ENCODE results near the gene PWP2.

The PWP2 gene

DNA sequence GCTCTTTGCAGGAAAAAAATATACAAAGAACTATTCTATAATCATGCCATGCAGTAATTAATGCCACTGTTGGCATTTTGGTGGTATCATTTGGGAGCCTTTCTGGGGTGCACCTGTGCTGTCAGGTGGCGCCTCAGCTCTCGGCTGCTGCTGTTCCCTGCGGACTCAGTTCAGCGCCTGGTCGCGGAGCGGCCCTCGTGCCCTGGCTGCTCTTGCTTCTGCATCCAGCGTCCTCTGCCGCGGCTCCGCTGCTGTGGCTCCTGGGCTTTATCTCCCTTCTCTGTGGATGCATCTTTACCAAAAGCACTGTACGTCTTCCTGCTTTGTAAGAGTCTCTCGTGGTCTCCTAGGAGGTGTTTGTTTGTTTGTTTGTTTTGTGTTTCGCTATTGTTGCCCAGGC is 35.1 kb upstream of the PWP2 start:
- no peak for DNase-seq
- H3K9me3 Mint-ChIP-seq: no peaks in the 10 kb centered on the region
- CTCF ChIA-PET: no interaction called here
- H3K4me1 Mint-ChIP-seq: peaks cover 16% of the 10 kb centered on the region
- no peaks in the 10 kb centered on the region for H3K27me3 Mint-ChIP-seq
- peak overlapping the region; percentile 52 for H3K27ac Mint-ChIP-seq
- peaks cover 56% of the 10 kb centered on the region for H3K36me3 Mint-ChIP-seq
- no peak overlapping the region for H3K4me3 Mint-ChIP-seq

DNA sequence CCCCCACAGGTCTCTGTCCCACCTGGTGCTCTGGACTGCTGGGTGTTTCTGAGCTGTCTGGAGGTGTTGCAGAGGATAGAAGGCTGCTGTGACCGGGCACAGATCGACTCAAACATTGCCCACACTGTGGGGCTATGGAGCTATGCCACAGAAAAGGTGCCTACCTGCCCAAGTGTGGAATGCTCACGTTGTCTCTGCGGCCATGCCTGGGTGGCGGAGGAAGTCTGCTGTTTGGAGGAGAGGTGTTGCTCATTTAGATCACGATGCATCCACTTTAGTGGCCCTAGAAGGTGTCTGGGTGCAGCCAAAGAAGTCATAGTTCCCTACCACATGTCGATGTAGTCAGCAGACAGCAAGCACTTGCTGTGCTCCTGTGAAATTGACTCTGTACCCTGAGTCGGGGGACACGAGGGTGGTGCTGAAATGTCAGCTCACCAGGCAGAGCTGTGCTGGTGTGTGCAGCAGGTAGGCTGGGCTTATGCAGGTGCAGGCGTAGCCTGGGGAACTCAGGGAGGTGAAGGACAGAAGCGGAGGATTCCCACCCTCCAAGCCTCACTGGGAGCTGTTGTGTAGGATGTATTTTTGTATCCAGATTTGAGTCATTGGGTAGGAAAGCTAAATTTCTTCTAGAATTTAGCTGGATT is 32.8 kb upstream of the PWP2 start:
- DNase-seq: no peak
- H3K9me3 Mint-ChIP-seq: no peaks in the 10 kb centered on the region
- H3K36me3 Mint-ChIP-seq: peaks cover 63% of the 10 kb centered on the region
- no peak overlapping the region for H3K27ac Mint-ChIP-seq
- no peak overlapping the region for H3K4me3 Mint-ChIP-seq
- peaks cover 32% of the 10 kb centered on the region for H3K4me1 Mint-ChIP-seq
- CTCF ChIA-PET: interaction anchor here (0.6 to 2.2 kb wide), 4 partner anchors 10 to 430 kb away, joined by 3 to 11 read pairs (median 3); no protein-coding TSS in a partner anchor
- H3K27me3 Mint-ChIP-seq: no peaks in the 10 kb centered on the region

DNA sequence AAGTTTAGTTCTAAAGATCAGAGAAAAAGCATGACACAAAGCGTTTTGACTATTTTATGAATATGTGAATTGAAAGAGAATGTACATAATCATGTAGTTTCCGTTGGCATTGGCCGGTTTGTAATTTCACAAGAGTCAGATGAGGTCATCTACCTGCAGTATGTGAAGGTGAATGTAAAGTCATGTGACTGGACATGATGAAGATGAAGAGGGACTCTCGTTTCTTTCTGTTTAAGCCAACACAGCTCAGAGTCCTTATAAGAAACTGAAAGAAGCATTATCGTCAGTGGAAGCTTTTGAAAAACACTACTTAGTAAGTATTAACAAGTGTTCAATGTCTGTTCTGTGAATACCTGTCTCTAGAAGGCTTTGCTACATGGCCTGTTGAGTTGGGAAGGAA is 30.9 kb upstream of the PWP2 start:
- CTCF ChIA-PET: interaction anchor here (1.5 kb wide), 1 partner anchor 12 kb away, joined by 3 read pairs; no protein-coding TSS in a partner anchor
- Mint-ChIP-seq H3K27ac (no peak overlapping the region), H3K9me3 (no peaks in the 10 kb centered on the region), H3K4me3 (no peak overlapping the region), H3K27me3 (no peaks in the 10 kb centered on the region), H3K36me3 (peaks cover 59% of the 10 kb centered on the region), H3K4me1 (peaks cover 47% of the 10 kb centered on the region)
- DNase-seq: no peak

DNA sequence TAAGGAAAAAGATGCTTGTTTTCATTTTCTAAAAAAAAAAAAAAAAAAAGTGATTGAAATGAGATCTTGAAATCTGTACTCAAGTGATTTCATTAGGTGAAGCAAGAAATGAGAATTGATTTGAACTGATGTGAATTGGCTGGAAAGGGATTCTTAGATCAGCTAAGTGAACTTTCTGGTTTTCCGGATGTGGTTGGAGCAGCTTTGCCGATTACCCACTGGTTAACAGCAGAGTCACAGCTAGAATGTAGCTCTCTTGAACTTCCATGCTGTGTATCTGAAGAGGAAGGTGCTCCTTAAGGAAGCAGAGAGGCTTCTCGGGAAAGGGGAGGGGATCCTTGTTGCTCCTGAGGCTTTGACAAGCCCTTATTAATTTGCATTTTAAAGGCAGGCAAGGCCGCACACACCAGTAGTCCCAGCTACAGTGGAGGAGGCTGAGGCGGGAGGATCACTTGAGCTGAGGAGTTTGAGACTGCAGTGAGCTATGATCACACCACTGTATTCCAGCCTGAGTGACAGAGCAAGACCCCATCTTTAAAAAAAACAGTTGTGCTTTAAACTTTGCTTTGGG is 28.7 kb upstream of the PWP2 start:
- no peaks in the 10 kb centered on the region for H3K27me3 Mint-ChIP-seq
- H3K4me1 Mint-ChIP-seq: peaks cover 69% of the 10 kb centered on the region
- peak overlapping the region; percentile 34 for H3K4me3 Mint-ChIP-seq
- H3K27ac Mint-ChIP-seq: peak overlapping the region; percentile 91
- no peaks in the 10 kb centered on the region for H3K9me3 Mint-ChIP-seq
- peaks cover 72% of the 10 kb centered on the region for H3K36me3 Mint-ChIP-seq
- no peak for DNase-seq
- CTCF ChIA-PET: interaction anchor here (1.2 to 1.5 kb wide), 3 partner anchors 9 to 268 kb away, joined by 3 to 4 read pairs (median 3); no protein-coding TSS in a partner anchor

GRCh38 chr21:44079446-44079845 is 27.8 kb upstream of the PWP2 start:
- Mint-ChIP-seq H3K9me3 (no peaks in the 10 kb centered on the region), H3K27me3 (no peaks in the 10 kb centered on the region), H3K4me3 (no peak overlapping the region), H3K4me1 (peaks cover 76% of the 10 kb centered on the region), H3K36me3 (peaks cover 70% of the 10 kb centered on the region), H3K27ac (peak overlapping the region; percentile 91)
- no peak for DNase-seq
- CTCF ChIA-PET: interaction anchor here (1.2 to 1.5 kb wide), 2 partner anchors 10 to 269 kb away, joined by 3 to 4 read pairs; no protein-coding TSS in a partner anchor

- CTCF ChIA-PET: interaction anchor here (1.2 kb wide), 1 partner anchor 11 kb away, joined by 3 read pairs; no protein-coding TSS in a partner anchor
- peaks cover 78% of the 10 kb centered on the region for H3K4me1 Mint-ChIP-seq
Measured at GRCh38 chr21:44079846-44080245, 27.4 kb upstream of the PWP2 start.

GRCh38 chr21:44082648-44083440 is 24.4 kb upstream of the PWP2 start:
- peak overlapping the region; percentile 99 for H3K27ac Mint-ChIP-seq
- no peaks in the 10 kb centered on the region for H3K27me3 Mint-ChIP-seq
- H3K4me3 Mint-ChIP-seq: peak overlapping the region; percentile 79
- H3K9me3 Mint-ChIP-seq: no peaks in the 10 kb centered on the region
- CTCF ChIA-PET: interaction anchor here (1.0 to 2.5 kb wide), 3 partner anchors 8 to 69 kb away, joined by 3 to 13 read pairs (median 11); no protein-coding TSS in a partner anchor
- H3K4me1 Mint-ChIP-seq: peaks cover 95% of the 10 kb centered on the region
- H3K36me3 Mint-ChIP-seq: peaks cover 82% of the 10 kb centered on the region
- peak; percentile 37 for DNase-seq

More at GRCh38 chr21:44079846-44080245, 27.4 kb upstream of the PWP2 start:
- H3K27me3 Mint-ChIP-seq: no peaks in the 10 kb centered on the region
- no peak for DNase-seq
- H3K9me3 Mint-ChIP-seq: no peaks in the 10 kb centered on the region
- H3K36me3 Mint-ChIP-seq: peaks cover 71% of the 10 kb centered on the region
- no peak overlapping the region for H3K4me3 Mint-ChIP-seq
- peak overlapping the region; percentile 67 for H3K27ac Mint-ChIP-seq

DNA sequence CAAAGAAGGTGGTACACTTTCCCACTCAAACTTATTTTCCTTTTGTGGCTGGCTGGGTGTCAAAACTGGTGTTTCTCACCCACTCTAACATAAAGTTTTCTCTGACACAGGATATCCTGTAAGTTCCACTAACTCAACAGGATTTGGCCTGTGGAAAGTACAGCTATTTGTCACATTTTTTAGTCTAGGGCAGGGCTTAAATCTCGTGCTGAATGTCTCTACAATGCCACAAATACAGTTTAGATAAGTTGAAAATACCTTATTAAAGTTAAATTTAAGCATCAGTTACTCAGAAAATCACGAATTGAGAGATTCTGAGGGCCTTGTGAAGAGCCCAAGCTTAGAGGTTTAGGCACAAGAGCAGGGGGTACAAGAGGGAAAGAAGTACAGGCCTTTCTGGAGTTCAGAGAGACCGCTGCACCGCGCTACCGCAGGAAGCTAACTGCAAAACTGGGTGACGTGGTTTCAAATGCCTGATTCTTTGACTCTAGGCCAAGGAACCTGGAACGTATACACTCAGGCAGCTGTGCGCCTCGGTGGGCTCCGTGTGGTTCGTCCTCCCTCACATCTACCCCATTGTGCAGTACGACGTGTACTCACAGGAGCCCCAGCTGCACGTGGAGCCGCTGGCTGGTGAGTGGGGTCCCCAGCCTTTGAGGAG is 23.4 kb upstream of the PWP2 start:
- Mint-ChIP-seq H3K27ac (peak overlapping the region; percentile 99), H3K36me3 (peaks cover 83% of the 10 kb centered on the region), H3K9me3 (no peaks in the 10 kb centered on the region), H3K27me3 (no peaks in the 10 kb centered on the region), H3K4me1 (peaks cover 96% of the 10 kb centered on the region), H3K4me3 (peak overlapping the region; percentile 79)
- peak; percentile 81 for DNase-seq
- CTCF ChIA-PET: interaction anchor here (1.0 to 2.5 kb wide), 4 partner anchors 9 to 214 kb away, joined by 3 to 13 read pairs (median 7); no protein-coding TSS in a partner anchor

DNA sequence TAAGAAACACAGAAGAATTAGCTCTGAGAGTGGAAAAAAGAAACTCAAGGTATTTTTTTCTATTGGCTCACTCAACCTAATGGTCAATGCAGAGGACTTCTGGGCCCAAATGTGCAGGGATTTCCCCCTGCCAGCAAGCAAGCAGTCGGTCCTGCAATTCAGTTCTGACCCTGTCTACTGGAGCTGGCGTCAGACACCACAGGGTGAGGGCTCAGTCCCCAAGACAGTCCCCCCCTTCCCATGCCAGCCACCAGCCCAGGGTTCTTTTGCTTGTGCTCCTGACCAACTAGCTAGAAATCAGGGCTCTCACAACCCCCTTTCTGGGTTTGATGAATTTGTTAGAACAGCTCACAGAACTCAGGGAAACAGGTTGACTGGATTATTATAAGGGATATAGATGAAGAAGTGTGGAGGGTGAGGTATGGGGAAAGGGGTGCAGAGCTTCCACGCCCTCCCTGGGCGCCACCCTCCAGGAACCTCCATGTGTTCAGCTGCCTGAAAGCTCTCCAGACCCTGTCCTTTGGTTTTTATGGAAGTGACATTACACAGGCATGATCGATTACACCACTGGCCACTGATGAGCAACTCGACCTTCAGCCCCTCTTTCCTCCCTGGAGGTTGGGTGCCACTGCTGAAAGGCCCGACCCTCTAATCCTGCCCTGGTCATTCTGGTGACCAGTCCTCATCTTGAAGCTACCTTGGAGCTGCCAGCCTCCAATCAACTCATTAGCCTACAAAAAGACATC is 22.5 kb upstream of the PWP2 start:
- Mint-ChIP-seq H3K27ac (peak overlapping the region; percentile 99), H3K4me1 (peaks cover 99% of the 10 kb centered on the region), H3K4me3 (peak overlapping the region; percentile 79), H3K27me3 (no peaks in the 10 kb centered on the region), H3K36me3 (peaks cover 86% of the 10 kb centered on the region), H3K9me3 (no peaks in the 10 kb centered on the region)
- CTCF ChIA-PET: interaction anchor here (0.6 to 2.5 kb wide), 4 partner anchors 10 to 405 kb away, joined by 3 to 13 read pairs (median 8); no protein-coding TSS in a partner anchor
- DNase-seq: no peak

DNA sequence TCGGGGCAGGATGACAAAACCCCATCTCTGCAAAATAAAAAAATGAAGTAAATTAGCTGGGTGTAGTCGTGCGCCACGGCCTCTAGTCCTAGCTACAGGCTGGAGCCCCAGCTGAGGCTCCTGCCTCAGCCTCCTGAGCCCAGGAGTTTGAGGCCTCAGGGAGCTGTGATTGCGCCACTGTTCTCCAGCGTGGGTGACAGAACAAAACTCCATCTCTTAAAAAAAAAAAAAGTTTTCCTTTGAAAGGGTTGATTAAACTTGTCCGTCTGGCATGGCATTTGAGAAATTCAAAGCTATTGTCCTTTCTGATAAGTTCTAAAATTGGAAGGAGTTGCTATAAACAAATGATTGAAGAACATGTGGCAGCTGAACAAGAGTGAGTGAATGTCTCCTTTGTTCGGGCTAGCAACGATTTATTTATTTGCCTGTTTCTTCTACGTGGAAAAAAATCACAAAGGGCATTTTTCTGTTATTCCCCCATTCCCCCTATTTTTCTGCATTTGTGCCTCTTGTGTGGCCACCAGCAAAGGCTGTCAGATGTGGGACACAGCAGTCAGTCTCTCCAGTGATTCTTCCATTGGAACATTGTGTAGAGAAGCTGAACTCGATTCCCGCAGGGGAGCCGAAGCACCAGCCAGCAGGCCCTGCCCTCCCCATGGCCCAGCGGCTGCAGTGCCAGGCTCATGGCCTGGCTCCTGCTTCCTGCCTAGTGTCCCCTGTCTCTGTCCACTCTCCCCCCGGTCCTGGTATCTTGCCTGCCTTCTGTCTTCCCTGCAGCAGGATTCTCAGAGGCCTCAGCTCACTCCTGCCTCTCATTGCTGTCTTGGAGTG is 21.5 kb upstream of the PWP2 start:
- Mint-ChIP-seq H3K27ac (peak overlapping the region; percentile 99), H3K27me3 (no peaks in the 10 kb centered on the region), H3K36me3 (peaks cover 91% of the 10 kb centered on the region), H3K4me1 (peaks cover 99% of the 10 kb centered on the region), H3K4me3 (peak overlapping the region; percentile 79), H3K9me3 (no peaks in the 10 kb centered on the region)
- CTCF ChIA-PET: interaction anchor here (1.0 to 2.5 kb wide), 2 partner anchors 11 to 103 kb away, joined by 3 to 11 read pairs; no protein-coding TSS in a partner anchor
- DNase-seq: no peak

- H3K4me1 Mint-ChIP-seq: peaks cover 90% of the 10 kb centered on the region
- no peaks in the 10 kb centered on the region for H3K9me3 Mint-ChIP-seq
- CTCF ChIA-PET: interaction anchor here (1.0 kb wide), 1 partner anchor 104 kb away, joined by 3 read pairs; no protein-coding TSS in a partner anchor
- H3K27me3 Mint-ChIP-seq: no peaks in the 10 kb centered on the region
- peaks cover 84% of the 10 kb centered on the region for H3K36me3 Mint-ChIP-seq
- H3K27ac Mint-ChIP-seq: peak overlapping the region; percentile 99
- no peak for DNase-seq
- H3K4me3 Mint-ChIP-seq: no peak overlapping the region
Measured at GRCh38 chr21:44086636-44087425, 20.4 kb upstream of the PWP2 start.
